ENCODE measurements around the gene RNASE8. TPM values are rescaled to one million over a fixed set of nuclear protein-coding genes. Genes with fewer than 3 reads are reported as not detected.

The RNASE8 gene
- total RNA-seq, 1 donor from 2014 or later = not detected

GRCh38 chr14:21043974-21044618 lies 13.5 kb upstream of the RNASE8 start:
- Mint-ChIP-seq H3K27me3 (ENCODE audit: insufficient read depth, low read depth) (peaks cover 6% of the 10 kb centered on the region), H3K9me3 (no peaks in the 10 kb centered on the region), H3K27ac (no peak overlapping the region), H3K36me3 (no peaks in the 10 kb centered on the region), H3K4me3 (no peak overlapping the region), H3K4me1 (peaks cover 14% of the 10 kb centered on the region)
- H3K27me3 ChIP-seq = peaks cover 10% of the 10 kb centered on the region
- H3K4me1 ChIP-seq = peaks cover 5% of the 10 kb centered on the region
- H3K9me3 ChIP-seq (ENCODE audit: low read depth) = no peaks in the 10 kb centered on the region
- H3K4me3 ChIP-seq = no peak overlapping the region
- no peak for DNase-seq (ENCODE audit: low spot score)
- H3F3A ChIP-seq (ENCODE audit: low read depth) = no peaks in the 10 kb centered on the region
- H2AFZ ChIP-seq (replicated peaks) = no peak overlapping the region
- H3K4me2 ChIP-seq = no peak overlapping the region
- no peaks in the 10 kb centered on the region for H3K79me2 ChIP-seq (ENCODE audit: low read depth)
- H3K9ac ChIP-seq = no peak overlapping the region
- no peaks in the 10 kb centered on the region for H3K36me3 ChIP-seq
- H4K20me1 ChIP-seq (ENCODE audit: low read depth) = no peaks in the 10 kb centered on the region
- H3K27ac ChIP-seq = no peak overlapping the region
- TF ChIP-seq EZH2 (IDR thresholded peaks at IDR 0.05) = no peak
- no peak for TF ChIP-seq EZH2phosphoT487 (IDR thresholded peaks at IDR 0.05)
- no peak for TF ChIP-seq CTCF (IDR thresholded peaks at IDR 0.05)

- no peak for DNase-seq (ENCODE audit: low spot score)
- Histone ChIP-seq H2AFZ (replicated peaks) (no peak overlapping the region), H3K27me3 (peaks cover 10% of the 10 kb centered on the region), H3K27ac (no peak overlapping the region), H3K4me3 (no peak overlapping the region), H3F3A (ENCODE audit: low read depth) (no peaks in the 10 kb centered on the region), H4K20me1 (ENCODE audit: low read depth) (no peaks in the 10 kb centered on the region), H3K79me2 (ENCODE audit: low read depth) (no peaks in the 10 kb centered on the region), H3K9me3 (ENCODE audit: low read depth) (no peaks in the 10 kb centered on the region), H3K36me3 (no peaks in the 10 kb centered on the region), H3K9ac (no peak overlapping the region), H3K4me2 (no peak overlapping the region), H3K4me1 (no peaks in the 10 kb centered on the region)
- Mint-ChIP-seq H3K27me3 (ENCODE audit: insufficient read depth, low read depth) (peaks cover 6% of the 10 kb centered on the region), H3K27ac (no peak overlapping the region), H3K9me3 (no peaks in the 10 kb centered on the region), H3K4me3 (no peak overlapping the region), H3K36me3 (no peaks in the 10 kb centered on the region), H3K4me1 (no peaks in the 10 kb centered on the region)
- no peak for TF ChIP-seq CTCF (IDR thresholded peaks at IDR 0.05)
- no peak for TF ChIP-seq EZH2 (IDR thresholded peaks at IDR 0.05)
- TF ChIP-seq EZH2phosphoT487 (IDR thresholded peaks at IDR 0.05) = no peak
Observed at GRCh38 chr14:21047378-21047781, 10.2 kb upstream of the RNASE8 start.

GRCh38 chr14:21048638-21049037 lies 9.0 kb upstream of the RNASE8 start:
- no peak overlapping the region for H3K4me2 ChIP-seq
- peaks cover 2% of the 10 kb centered on the region for H3K27me3 Mint-ChIP-seq (ENCODE audit: insufficient read depth, low read depth)
- no peak for TF ChIP-seq CTCF (IDR thresholded peaks at IDR 0.05)
- no peak for TF ChIP-seq EZH2phosphoT487 (IDR thresholded peaks at IDR 0.05)
- no peak for TF ChIP-seq EZH2 (IDR thresholded peaks at IDR 0.05)
- H3K4me1 Mint-ChIP-seq = no peaks in the 10 kb centered on the region
- no peak for DNase-seq (ENCODE audit: low spot score)
- H3K36me3 Mint-ChIP-seq = no peaks in the 10 kb centered on the region
- H3K36me3 ChIP-seq = no peaks in the 10 kb centered on the region
- peak overlapping the region; percentile 15 for H3K27ac Mint-ChIP-seq
- no peaks in the 10 kb centered on the region for H3K9me3 ChIP-seq (ENCODE audit: low read depth)
- no peak overlapping the region for H3K9ac ChIP-seq
- H3K4me3 ChIP-seq = no peak overlapping the region
- no peak overlapping the region for H3K4me3 Mint-ChIP-seq
- H3K27ac ChIP-seq = no peak overlapping the region
- H3K9me3 Mint-ChIP-seq = no peaks in the 10 kb centered on the region
- H3K4me1 ChIP-seq = no peaks in the 10 kb centered on the region
- no peaks in the 10 kb centered on the region for H4K20me1 ChIP-seq (ENCODE audit: low read depth)
- no peaks in the 10 kb centered on the region for H3F3A ChIP-seq (ENCODE audit: low read depth)
- H2AFZ ChIP-seq (replicated peaks) = no peak overlapping the region
- peaks cover 10% of the 10 kb centered on the region for H3K27me3 ChIP-seq
- no peaks in the 10 kb centered on the region for H3K79me2 ChIP-seq (ENCODE audit: low read depth)

All from neural progenitor cell (in vitro differentiated cells).